GM23248 (cell line): ENCODE results near the gene NMNAT1. TPM values are rescaled to one million over a fixed set of nuclear protein-coding genes. Genes with fewer than 3 reads are reported as not detected.

ENCODE experiments used
- DNase-seq: peaks from one replicate; pipeline ENCODE4 v3.0.0-alpha.2; 2015
- H2AFZ ChIP-seq: fragments of 200-600 bp; sonication (generic); 2 replicates; pipeline ENCODE4 v1.6.1; 2016; ENCODE audit warnings: antibody characterized with exemption
- H3F3A ChIP-seq: fragments of 200-600 bp; sonication (generic); 2 replicates; pipeline ENCODE4 v1.6.1; 2016; ENCODE audit warnings: mild to moderate bottlenecking, antibody characterized with exemption, mixed run types; ENCODE audit not compliant: insufficient read depth
- H3K27ac ChIP-seq: fragments of 200-600 bp; sonication (generic); 2 replicates; pipeline ENCODE4 v1.5.1; 2016; ENCODE audit warnings: mild to moderate bottlenecking
- H3K27me3 ChIP-seq: fragments of 200-600 bp; sonication (generic); replicated peaks from 2 replicates; pipeline ENCODE4 v1.6.1; 2016; ENCODE audit warnings: mild to moderate bottlenecking; ENCODE audit not compliant: insufficient read depth
- H3K36me3 ChIP-seq: fragments of 200-600 bp; sonication (generic); 2 replicates; pipeline ENCODE4 v1.6.1; 2016; ENCODE audit warnings: low read depth, mild to moderate bottlenecking
- H3K4me1 ChIP-seq: fragments of 200-600 bp; sonication (generic); 2 replicates; pipeline ENCODE4 v1.6.1; 2016; ENCODE audit warnings: mild to moderate bottlenecking; ENCODE audit not compliant: insufficient read depth
- H3K4me2 ChIP-seq: fragments of 200-600 bp; sonication (generic); one replicate; pipeline ENCODE4 v1.6.1; 2016; ENCODE audit warnings: mild to moderate bottlenecking; ENCODE audit not compliant: unreplicated experiment
- H3K4me3 ChIP-seq: fragments of 200-600 bp; sonication (generic); 2 replicates; pipeline ENCODE4 v1.5.1; 2016; ENCODE audit warnings: mild to moderate bottlenecking
- H3K79me2 ChIP-seq: fragments of 200-600 bp; sonication (generic); 2 replicates; pipeline ENCODE4 v1.6.1; 2016; ENCODE audit warnings: mild to moderate bottlenecking; ENCODE audit not compliant: insufficient read depth
- H3K9ac ChIP-seq: fragments of 200-600 bp; sonication (generic); 2 replicates; pipeline ENCODE4 v1.6.1; 2016; ENCODE audit warnings: mild to moderate bottlenecking
- H3K9me2 ChIP-seq: fragments of 200-600 bp; sonication (generic); 2 replicates; pipeline ENCODE4 v1.6.1; 2016; ENCODE audit warnings: mixed run types, mild to moderate bottlenecking, moderate library complexity; ENCODE audit not compliant: insufficient read depth
- H3K9me3 ChIP-seq: fragments of 200-600 bp; sonication (generic); one replicate; pipeline ENCODE4 v1.6.1; 2017; ENCODE audit warnings: low read depth
- H4K20me1 ChIP-seq: fragments of 200-600 bp; sonication (generic); 2 replicates; pipeline ENCODE4 v1.6.0; 2016; ENCODE audit not compliant: insufficient read depth
- EZH2 ChIP-seq: fragments of 200-600 bp; sonication (generic); IDR thresholded peaks from 2 replicates; pipeline ENCODE4 v1.6.1; 2018; ENCODE audit warnings: antibody characterized with exemption, mild to moderate bottlenecking; ENCODE audit not compliant: insufficient read depth, poor library complexity, severe bottlenecking
- EZH2phosphoT487 ChIP-seq: fragments of 200-600 bp; sonication (generic); IDR thresholded peaks from 2 replicates; pipeline ENCODE4 v1.6.1; 2018; ENCODE audit warnings: antibody characterized with exemption, moderate library complexity, mild to moderate bottlenecking, low read depth; ENCODE audit not compliant: insufficient read depth
- WGBS, 2 experiments: methylation state at CpG; one replicate each; pipeline ENCODE4 v1.1.6; 2015 to 2017; ENCODE audit warnings: low lambda C conversion rate in 2 of 2, low coverage in 1 of 2; ENCODE audit errors: missing lambda C conversion rate in 2 of 2; 5-methylcytosine and 5-hydroxymethylcytosine counted together
- in situ Hi-C: fragments of 300-500 bp; cut with MboI; formaldehyde crosslinking; loops from 2 replicates; pipeline ENCODE4 v1.15.0; 2020
- polyA plus RNA-seq: library from polyadenylated mRNA; unstranded; fragments of >200 nt; fragmentation: Nextera tagmentation; extraction: Ambion mirVana; gene quantifications from 2 replicates; pipeline ENCODE4 v1.2.1, GENCODE V29; 2016
- total RNA-seq: library from RNA; depleted of rRNA; stranded (reverse); fragments of >200 nt; shearing (Covaris generic); gene quantifications from 2 replicates; pipeline ENCODE4 v1.2.3, GENCODE V29; 2014

The NMNAT1 gene
- total and polyA plus RNA-seq, 2 experiments from 2014 or later, result 15.2 to 18.8 TPM

GRCh38 chr1:9946315-9946714, 3.0 kb downstream of the NMNAT1 start:
- no peaks in the 10 kb centered on the region; the same call in 1 of the 2 replicates for H3K36me3 ChIP-seq

DNA sequence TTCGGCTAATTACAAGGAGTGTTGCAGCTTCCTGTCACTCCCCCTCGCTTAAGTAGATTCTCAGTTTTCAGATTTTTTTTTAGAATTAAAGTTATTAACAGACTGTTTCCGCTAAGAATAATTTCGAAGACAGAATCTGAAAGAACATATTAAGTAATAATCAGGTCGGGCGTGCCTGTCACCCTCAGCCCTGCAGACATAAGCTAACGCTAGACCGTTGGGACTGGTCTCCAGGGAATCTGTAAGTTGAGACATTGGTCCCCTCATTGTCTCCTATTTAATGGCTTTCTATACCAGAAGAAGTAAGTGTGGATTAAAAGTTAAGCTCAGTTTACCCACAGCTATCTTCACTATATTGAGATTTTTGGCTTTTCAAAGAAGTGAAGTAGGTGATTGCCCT, 14.5 kb downstream of the NMNAT1 start:
- Histone ChIP-seq H3K36me3 (no peaks in the 10 kb centered on the region), H3F3A (no peaks in the 10 kb centered on the region), H4K20me1 (0 out of 2 replicates have a peak, but pooled peaks cover 3% of the 10 kb centered on the region), H2AFZ (no peak overlapping the region), H3K4me2 (no peak overlapping the region), H3K4me1 (no peaks in the 10 kb centered on the region), H3K79me2 (peaks cover 27% of the 10 kb centered on the region; the same call in 1 of the 2 replicates), H3K4me3 (no peak overlapping the region), H3K9ac (no peak overlapping the region), H3K9me3 (no peaks in the 10 kb centered on the region), H3K27ac (no peak overlapping the region), H3K9me2 (no peaks in the 10 kb centered on the region), H3K27me3 (no peaks in the 10 kb centered on the region)
- 96% methylated on average over 8 of the region's 8 CpGs for WGBS, 2 experiments
- in situ Hi-C loops, result no loop called here
- TF ChIP-seq EZH2 (no peak), EZH2phosphoT487 (no peak)
- no peak for DNase-seq

More at GRCh38 chr1:9946315-9946714, 3.0 kb downstream of the NMNAT1 start:
- Histone ChIP-seq H3K4me1 (peaks cover 12% of the 10 kb centered on the region), H3K9ac (no peak overlapping the region), H3K79me2 (peaks cover 52% of the 10 kb centered on the region), H3K9me3 (no peaks in the 10 kb centered on the region), H3K4me3 (no peak overlapping the region), H3F3A (no peaks in the 10 kb centered on the region), H4K20me1 (no peaks in the 10 kb centered on the region), H2AFZ (no peak overlapping the region), H3K27ac (no peak overlapping the region), H3K9me2 (no peaks in the 10 kb centered on the region), H3K27me3 (no peaks in the 10 kb centered on the region), H3K4me2 (no peak overlapping the region)
- 98 to 100% methylated on average over 2 of the region's 2 CpGs for WGBS, 2 experiments
- in situ Hi-C loops, result loop anchor here (10.0 kb wide), 1 partner anchor 72 kb away; no protein-coding TSS in a partner anchor
- no peak for DNase-seq
- no peak for TF ChIP-seq EZH2phosphoT487
- TF ChIP-seq EZH2, result no peak

DNA sequence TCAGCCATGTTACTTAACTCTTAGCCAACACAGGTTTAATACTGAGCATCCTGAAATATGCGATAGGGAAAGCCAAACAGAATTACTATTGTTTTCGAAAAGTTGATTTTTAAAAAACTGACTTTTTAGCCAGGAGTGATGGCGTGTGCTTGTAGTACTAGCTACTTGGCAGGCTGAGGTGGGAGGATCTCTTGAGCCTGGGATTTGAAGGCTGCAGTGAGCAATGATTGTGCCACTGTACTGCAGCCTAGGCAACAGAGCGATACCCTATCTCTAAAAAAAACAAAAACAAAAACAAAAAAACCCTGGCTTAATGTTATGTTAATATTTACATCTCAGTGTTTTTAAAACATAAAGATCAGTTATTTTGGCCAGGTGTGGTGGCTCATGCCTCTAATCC, 16.7 kb downstream of the NMNAT1 start:
- no peak overlapping the region for H3K27ac ChIP-seq
- in situ Hi-C loops, result no loop called here
- H3K4me2 ChIP-seq, result no peak overlapping the region
- H3K27me3 ChIP-seq, result no peaks in the 10 kb centered on the region
- H4K20me1 ChIP-seq, result 0 out of 2 replicates have a peak, but pooled peaks cover 3% of the 10 kb centered on the region
- DNase-seq, result peak; percentile 22
- no peak for TF ChIP-seq EZH2phosphoT487
- TF ChIP-seq EZH2, result no peak
- no peaks in the 10 kb centered on the region for H3K36me3 ChIP-seq
- no peak overlapping the region for H2AFZ ChIP-seq
- H3F3A ChIP-seq, result no peaks in the 10 kb centered on the region
- 0 out of 2 replicates have a peak, but pooled peaks cover 12% of the 10 kb centered on the region for H3K79me2 ChIP-seq
- H3K9ac ChIP-seq, result no peak overlapping the region
- H3K4me1 ChIP-seq, result no peaks in the 10 kb centered on the region
- H3K9me2 ChIP-seq, result no peaks in the 10 kb centered on the region
- H3K9me3 ChIP-seq, result no peaks in the 10 kb centered on the region
- WGBS, 2 experiments, result 54 to 56% methylated on average over 4 of the region's 4 CpGs
- H3K4me3 ChIP-seq, result no peak overlapping the region

GRCh38 chr1:9960706-9961562, 17.7 kb downstream of the NMNAT1 start:
- H3K9ac ChIP-seq, result no peak overlapping the region
- H3K9me3 ChIP-seq, result no peaks in the 10 kb centered on the region
- H4K20me1 ChIP-seq, result 0 out of 2 replicates have a peak, but pooled peaks cover 3% of the 10 kb centered on the region
- no peaks in the 10 kb centered on the region for H3K4me1 ChIP-seq
- no peak for DNase-seq
- no peaks in the 10 kb centered on the region for H3F3A ChIP-seq
- H3K79me2 ChIP-seq, result 0 out of 2 replicates have a peak, but pooled peaks cover 12% of the 10 kb centered on the region
- 83 to 84% methylated on average over 12 of the region's 12 CpGs for WGBS, 2 experiments
- H2AFZ ChIP-seq, result no peak overlapping the region
- H3K9me2 ChIP-seq, result no peaks in the 10 kb centered on the region
- H3K36me3 ChIP-seq, result no peaks in the 10 kb centered on the region
- H3K4me3 ChIP-seq, result no peak overlapping the region
- H3K4me2 ChIP-seq, result no peak overlapping the region
- no peaks in the 10 kb centered on the region for H3K27me3 ChIP-seq
- no peak for TF ChIP-seq EZH2
- no peak for TF ChIP-seq EZH2phosphoT487
- in situ Hi-C loops, result no loop called here
- H3K27ac ChIP-seq, result no peak overlapping the region
